ENCODE measurements around the gene PODXL2. TPM values are rescaled to one million over a fixed set of nuclear protein-coding genes. Genes with fewer than 3 reads are reported as not detected.

Gene PODXL2
- total and polyA plus RNA-seq, 2 donors (not counting 1 experiment from before 2014, with no cell fraction given) = 3.1 to 4.0 TPM

- H3K4me1 ChIP-seq (ENCODE audit: control insufficient read depth in 2 of 2, insufficient read depth in 2 of 2, low read length in 2 of 2) = peaks cover 6 to 17% of the 10 kb centered on the region in 2 donors
- TF ChIP-seq EZH2 (IDR thresholded peaks at IDR 0.05; ENCODE audit: borderline replicate concordance, insufficient read depth, low read depth, low read length, poor library complexity, severe bottlenecking) (no peak), CTCF (IDR thresholded peaks at IDR 0.05) (no peak)
- H3K9me3 ChIP-seq (ENCODE audit: control extremely low read depth in 1 of 3, control insufficient read depth in 2 of 3, insufficient read depth in 1 of 3, low read length in 2 of 3) = peaks cover 0 to 13% (median 5%) of the 10 kb centered on the region in 3 donors
- no peak for ATAC-seq (ENCODE audit: low read depth)
- H3K79me2 ChIP-seq (ENCODE audit: control insufficient read depth, insufficient read depth, low read length) = no peaks in the 10 kb centered on the region
- no peak for DNase-seq
- no peak overlapping the region for H3K4me3 Mint-ChIP-seq
- H4K20me1 ChIP-seq (ENCODE audit: control insufficient read depth, insufficient read depth, low read length, poor library complexity, severe bottlenecking) = no peaks in the 10 kb centered on the region
- no peak overlapping the region for H2AFZ ChIP-seq (ENCODE audit: insufficient read depth, low read depth, low read length, poor library complexity, severe bottlenecking)
- H3K27ac Mint-ChIP-seq = no peak overlapping the region
- no peak overlapping the region for H3K4me2 ChIP-seq (replicated peaks; ENCODE audit: low read depth, low read length, poor library complexity, severe bottlenecking)
- no peaks in the 10 kb centered on the region for H3K9me3 Mint-ChIP-seq (ENCODE audit: insufficient read depth)
- H3K27ac ChIP-seq (ENCODE audit: low read length in 2 of 2) = no peak overlapping the region
- no peaks in the 10 kb centered on the region for H3K27me3 Mint-ChIP-seq
- no peak overlapping the region for H3K9ac ChIP-seq (ENCODE audit: low read length)
- intact Hi-C loops (cut with micrococcal nuclease) = no loop called here
- H3K4me1 Mint-ChIP-seq = peaks cover 22% of the 10 kb centered on the region
- H3K27me3 ChIP-seq (replicated peaks in 1 of 4; ENCODE audit: control extremely low read depth in 1 of 4, control insufficient read depth in 3 of 4, insufficient read depth in 4 of 4, low read length in 3 of 4) = peaks cover 0 to 5% (median 1%) of the 10 kb centered on the region in 4 experiments
- ChIA-PET CTCF (no interaction called here), POLR2A (no interaction called here)
- no peak overlapping the region for H3K4me3 ChIP-seq (ENCODE audit: control extremely low read depth in 1 of 5, extremely low read depth in 1 of 5, insufficient read depth in 1 of 5, low read depth in 2 of 5, low read length in 4 of 5)
- H3K36me3 ChIP-seq (replicated peaks in 1 of 2; ENCODE audit: control extremely low read depth in 1 of 2, control insufficient read depth in 1 of 2, extremely low read depth in 1 of 2, insufficient read depth in 2 of 2, low read length in 1 of 2) = no peaks in the 10 kb centered on the region
- WGBS (ENCODE audit: insufficient coverage) = 84% methylated on average over 4 of the region's 4 CpGs
Measured at GRCh38 chr3:127685708-127686511, 56.9 kb downstream of the PODXL2 start.

GRCh38 chr3:127686512-127686894 is 57.5 kb downstream of the PODXL2 start:
- no peak overlapping the region for H3K4me3 Mint-ChIP-seq
- H3K27ac ChIP-seq (ENCODE audit: low read length in 2 of 2) = no peak overlapping the region
- POLR2A ChIA-PET = no interaction called here

More at GRCh38 chr3:127686512-127686894, 57.5 kb downstream of the PODXL2 start:
- CTCF ChIA-PET = no interaction called here
- Histone ChIP-seq H3K4me1 (ENCODE audit: control insufficient read depth in 2 of 2, insufficient read depth in 2 of 2, low read length in 2 of 2) (peaks cover 9 to 17% of the 10 kb centered on the region in 2 donors), H3K27me3 (replicated peaks in 1 of 4; ENCODE audit: control extremely low read depth in 1 of 4, control insufficient read depth in 3 of 4, insufficient read depth in 4 of 4, low read length in 3 of 4) (peaks cover 0 to 6% (median 1%) of the 10 kb centered on the region in 4 experiments), H2AFZ (ENCODE audit: insufficient read depth, low read depth, low read length, poor library complexity, severe bottlenecking) (no peak overlapping the region), H3K36me3 (replicated peaks in 1 of 2; ENCODE audit: control extremely low read depth in 1 of 2, control insufficient read depth in 1 of 2, extremely low read depth in 1 of 2, insufficient read depth in 2 of 2, low read length in 1 of 2) (no peaks in the 10 kb centered on the region), H3K9me3 (ENCODE audit: control extremely low read depth in 1 of 3, control insufficient read depth in 2 of 3, insufficient read depth in 1 of 3, low read length in 2 of 3) (peaks cover 0 to 13% (median 5%) of the 10 kb centered on the region in 3 donors), H3K4me2 (replicated peaks; ENCODE audit: low read depth, low read length, poor library complexity, severe bottlenecking) (no peak overlapping the region), H4K20me1 (ENCODE audit: control insufficient read depth, insufficient read depth, low read length, poor library complexity, severe bottlenecking) (no peaks in the 10 kb centered on the region), H3K9ac (ENCODE audit: low read length) (no peak overlapping the region), H3K4me3 (ENCODE audit: control extremely low read depth in 1 of 5, extremely low read depth in 1 of 5, insufficient read depth in 1 of 5, low read depth in 2 of 5, low read length in 4 of 5) (no peak overlapping the region), H3K79me2 (ENCODE audit: control insufficient read depth, insufficient read depth, low read length) (no peaks in the 10 kb centered on the region)
- TF ChIP-seq CTCF (IDR thresholded peaks at IDR 0.05) (no peak), EZH2 (IDR thresholded peaks at IDR 0.05; ENCODE audit: borderline replicate concordance, insufficient read depth, low read depth, low read length, poor library complexity, severe bottlenecking) (no peak)
- Mint-ChIP-seq H3K27ac (no peak overlapping the region), H3K4me1 (peaks cover 22% of the 10 kb centered on the region), H3K9me3 (ENCODE audit: insufficient read depth) (no peaks in the 10 kb centered on the region), H3K27me3 (no peaks in the 10 kb centered on the region)
- intact Hi-C loops (cut with micrococcal nuclease) = no loop called here
- ATAC-seq (ENCODE audit: low read depth) (no peak), DNase-seq (no peak)

Data from B cell (primary cell).